Smooth muscle cell (in vitro differentiated cells): Measurements from ENCODE around the gene DGKI. TPM values are rescaled to one million over a fixed set of nuclear protein-coding genes. Genes with fewer than 3 reads are reported as not detected.

Experiments used
- DNase-seq: peaks from one replicate; lab custom pipeline; 2025; ENCODE audit not compliant: unreplicated experiment; lab: John Stamatoyannopoulos, UW
- H2AFZ ChIP-seq: fragments of 200-600 bp; sonication (generic); 2 replicates; pipeline ENCODE4 v1.6.0; 2016; ENCODE audit warnings: antibody characterized with exemption, low read depth, mild to moderate bottlenecking
- H3F3A ChIP-seq: fragments of 200-600 bp; sonication (generic); 2 replicates; pipeline ENCODE4 v1.6.0; 2017; ENCODE audit warnings: antibody characterized with exemption, low read depth
- H3K27ac ChIP-seq: fragments of 200-600 bp; sonication (generic); 2 replicates; pipeline ENCODE4 v1.5.1; 2016; ENCODE audit warnings: low read depth, mild to moderate bottlenecking
- H3K27me3 ChIP-seq: fragments of 200-600 bp; sonication (generic); 2 replicates; pipeline ENCODE4 v1.6.1; 2016; ENCODE audit warnings: low read depth, mild to moderate bottlenecking
- H3K36me3 ChIP-seq: fragments of 200-600 bp; sonication (generic); 2 replicates; pipeline ENCODE4 v1.5.1; 2016; ENCODE audit warnings: low read depth
- H3K4me1 ChIP-seq: fragments of 200-600 bp; sonication (generic); 2 replicates; pipeline ENCODE4 v1.5.1; 2016; ENCODE audit warnings: low read depth
- H3K4me2 ChIP-seq: fragments of 200-600 bp; sonication (generic); 2 replicates; pipeline ENCODE4 v1.6.0; 2016; ENCODE audit warnings: mild to moderate bottlenecking
- H3K4me3 ChIP-seq: fragments of 200-600 bp; sonication (generic); 2 replicates; pipeline ENCODE4 v1.5.1; 2016; ENCODE audit warnings: mild to moderate bottlenecking
- H3K79me2 ChIP-seq: fragments of 200-600 bp; sonication (generic); 2 replicates; pipeline ENCODE4 v1.6.0; 2016; ENCODE audit warnings: low read depth, mild to moderate bottlenecking
- H3K9ac ChIP-seq: fragments of 200-600 bp; sonication (generic); 2 replicates; pipeline ENCODE4 v1.6.0; 2016; ENCODE audit warnings: low read depth
- H3K9me3 ChIP-seq: fragments of 200-600 bp; sonication (generic); replicated peaks from 2 replicates; pipeline ENCODE4 v1.5.1; 2016; ENCODE audit warnings: low read depth
- H4K20me1 ChIP-seq: fragments of 200-600 bp; sonication (generic); 2 replicates; pipeline ENCODE4 v1.6.0; 2016; ENCODE audit warnings: low read depth
- CTCF ChIP-seq: fragments of 200-600 bp; sonication (generic); IDR thresholded peaks from 2 replicates; pipeline ENCODE4 v1.5.1; 2017; ENCODE audit warnings: borderline replicate concordance, mild to moderate bottlenecking, antibody characterized with exemption; ENCODE audit not compliant: insufficient read depth, poor library complexity, severe bottlenecking
- WGBS: methylation state at CpG from one replicate; pipeline ENCODE4 v1.1.7; 2016; ENCODE audit warnings: low lambda C conversion rate; 5-methylcytosine and 5-hydroxymethylcytosine counted together
- polyA plus RNA-seq: library from polyadenylated mRNA; unstranded; fragments of >200 nt; fragmentation: Nextera tagmentation; extraction: Ambion mirVana; gene quantifications from 2 replicates; pipeline ENCODE4 v1.2.1, GENCODE V29; 2016
- total RNA-seq: library from RNA; depleted of rRNA; stranded (reverse); fragments of >200 nt; gene quantifications from 2 replicates; pipeline ENCODE4 v1.2.3, GENCODE V29; 2014

Gene DGKI
- total and polyA plus RNA-seq, 2 experiments from 2014 or later = 2.5 to 6.2 TPM

GRCh38 chr7:137590756-137591305 is 255.9 kb downstream of the DGKI start:
- Histone ChIP-seq H3K9ac (peak overlapping the region; percentile 48), H3K36me3 (no peaks in the 10 kb centered on the region), H3K4me2 (peak overlapping the region; percentile 71), H4K20me1 (no peaks in the 10 kb centered on the region), H3K27ac (peak overlapping the region; percentile 86), H2AFZ (peak overlapping the region; percentile 6), H3F3A (no peaks in the 10 kb centered on the region), H3K79me2 (no peaks in the 10 kb centered on the region), H3K27me3 (no peaks in the 10 kb centered on the region), H3K4me3 (no peak overlapping the region), H3K9me3 (no peaks in the 10 kb centered on the region), H3K4me1 (peaks cover 29% of the 10 kb centered on the region)
- no peak for TF ChIP-seq CTCF
- DNase-seq = no peak
- WGBS = 70% methylated on average over 15 of the region's 15 CpGs

GRCh38 chr7:137590071-137590755 is 256.6 kb downstream of the DGKI start:
- Histone ChIP-seq H3F3A (no peaks in the 10 kb centered on the region), H3K36me3 (no peaks in the 10 kb centered on the region), H3K27me3 (no peaks in the 10 kb centered on the region), H3K79me2 (no peaks in the 10 kb centered on the region), H2AFZ (peak overlapping the region; percentile 87), H3K4me2 (peak overlapping the region; percentile 71), H3K9me3 (no peaks in the 10 kb centered on the region), H3K4me3 (no peak overlapping the region), H3K9ac (peak overlapping the region; percentile 35), H3K27ac (peak overlapping the region; percentile 86), H3K4me1 (peaks cover 30% of the 10 kb centered on the region), H4K20me1 (no peaks in the 10 kb centered on the region)
- DNase-seq = no peak
- WGBS = 39% methylated on average over 7 of the region's 7 CpGs
- no peak for TF ChIP-seq CTCF

- Histone ChIP-seq H3K9ac (no peak overlapping the region), H3K79me2 (no peaks in the 10 kb centered on the region), H3K4me1 (peaks cover 32% of the 10 kb centered on the region), H3K27ac (no peak overlapping the region), H2AFZ (peak overlapping the region; percentile 7), H4K20me1 (no peaks in the 10 kb centered on the region), H3K4me2 (no peak overlapping the region), H3K36me3 (no peaks in the 10 kb centered on the region), H3K27me3 (no peaks in the 10 kb centered on the region), H3K9me3 (no peaks in the 10 kb centered on the region), H3K4me3 (no peak overlapping the region), H3F3A (no peaks in the 10 kb centered on the region)
- DNase-seq = no peak
- TF ChIP-seq CTCF = no peak
- 83% methylated on average over 5 of the region's 5 CpGs for WGBS
Observed at GRCh38 chr7:137587326-137587725, 259.4 kb downstream of the DGKI start.

GRCh38 chr7:137585591-137585990 is 261.2 kb downstream of the DGKI start:
- Histone ChIP-seq H3K36me3 (no peaks in the 10 kb centered on the region), H4K20me1 (no peaks in the 10 kb centered on the region), H3K27ac (no peak overlapping the region), H3F3A (no peaks in the 10 kb centered on the region), H3K79me2 (no peaks in the 10 kb centered on the region), H3K27me3 (no peaks in the 10 kb centered on the region), H3K9ac (no peak overlapping the region), H2AFZ (no peak overlapping the region), H3K4me2 (no peak overlapping the region), H3K4me3 (no peak overlapping the region), H3K9me3 (no peaks in the 10 kb centered on the region), H3K4me1 (peaks cover 17% of the 10 kb centered on the region)
- TF ChIP-seq CTCF = no peak
- DNase-seq = no peak
- 83% methylated on average over 3 of the region's 3 CpGs for WGBS
